Body of pancreas (tissue), 4 donors: ENCODE results near the gene SLCO6A1.

Source experiments
- CTCF ChIP-seq, 7 experiments: fragments of 450-650 bp in 4 of 7; fragments of 200-600 bp in 3 of 7; sonication (generic) in 3 of 7; IDR thresholded peaks; one replicate each; pipeline ENCODE4 v1.5.1; 2016 to 2019; ENCODE audit warnings: antibody characterized with exemption in 7 of 7
- POLR2A ChIP-seq, 3 donors: fragments of 450-650 bp; IDR thresholded peaks; one replicate each; pipeline ENCODE4 v1.6.1; 2016; ENCODE audit warnings: antibody characterized with exemption in 3 of 3, mild to moderate bottlenecking in 2 of 3

GRCh38 chr5:102451082-102451481, 47.7 kb downstream of the SLCO6A1 start:
- TF ChIP-seq CTCF (IDR thresholded peaks at IDR 0.05) (no peak), POLR2A (IDR thresholded peaks at IDR 0.05) (no peak)
